Hindlimb muscle (tissue), 1 donor: ENCODE data around the gene CCDC194. TPM values are rescaled to one million over a fixed set of nuclear protein-coding genes. Genes with fewer than 3 reads are reported as not detected.

Source experiments
- DNase-seq: peaks from one replicate; pipeline ENCODE4 v3.0.0-alpha.2; 2013
- polyA plus RNA-seq: library from polyadenylated mRNA; unstranded; fragments of 120-200 nt; gene quantifications from one replicate; pipeline ENCODE4 v1.2.1, GENCODE V29; 2013; ENCODE audit not compliant: insufficient read length

Gene CCDC194
- polyA plus RNA-seq, 1 donor: not detected

DNA sequence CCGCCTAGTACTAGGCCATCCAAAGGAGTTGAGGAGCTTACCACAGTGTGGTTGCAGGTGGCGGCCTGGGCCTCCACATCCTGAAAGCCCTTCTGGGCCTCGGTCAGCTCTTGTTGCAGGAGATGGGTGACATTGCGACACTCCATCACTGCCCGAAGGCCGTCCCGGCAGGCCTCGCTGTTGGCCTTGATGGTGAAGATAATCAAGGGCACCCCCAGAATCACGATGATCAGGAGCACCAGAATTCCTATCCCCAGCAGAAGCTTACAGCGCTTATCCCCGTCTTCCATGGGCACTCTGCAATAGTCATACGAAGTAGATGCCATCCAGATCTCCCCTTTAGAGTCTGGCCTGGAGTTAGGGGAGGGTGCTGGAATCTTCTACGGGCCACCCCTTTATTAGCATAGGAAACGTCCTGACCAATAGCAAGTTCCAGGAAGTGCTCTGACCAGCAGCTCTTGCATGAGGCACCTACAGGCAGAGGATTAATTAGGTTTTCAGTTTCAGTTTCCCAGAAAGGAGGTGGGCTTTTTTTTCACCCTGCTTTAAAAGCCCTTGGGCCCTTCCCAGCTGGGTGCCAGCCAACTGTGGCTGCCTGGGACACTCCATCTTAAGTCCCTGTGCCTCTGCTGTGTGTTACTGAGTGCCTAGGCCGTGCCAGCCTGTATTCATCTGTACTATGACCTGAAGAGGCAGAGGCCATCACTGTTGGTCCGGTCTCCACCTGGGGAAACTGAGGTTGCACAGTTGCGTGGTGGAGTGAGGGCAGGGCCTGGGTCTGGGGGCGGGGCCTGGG is 11.5 kb upstream of the CCDC194 start, which contains the start of gene BST2:
Gene BST2, minus strand, starts transcription at position 381 of the 796 bp plus-strand sequence. Its CDS starts 55 bp downstream, at position 326.
- DNase-seq: no peak

DNA sequence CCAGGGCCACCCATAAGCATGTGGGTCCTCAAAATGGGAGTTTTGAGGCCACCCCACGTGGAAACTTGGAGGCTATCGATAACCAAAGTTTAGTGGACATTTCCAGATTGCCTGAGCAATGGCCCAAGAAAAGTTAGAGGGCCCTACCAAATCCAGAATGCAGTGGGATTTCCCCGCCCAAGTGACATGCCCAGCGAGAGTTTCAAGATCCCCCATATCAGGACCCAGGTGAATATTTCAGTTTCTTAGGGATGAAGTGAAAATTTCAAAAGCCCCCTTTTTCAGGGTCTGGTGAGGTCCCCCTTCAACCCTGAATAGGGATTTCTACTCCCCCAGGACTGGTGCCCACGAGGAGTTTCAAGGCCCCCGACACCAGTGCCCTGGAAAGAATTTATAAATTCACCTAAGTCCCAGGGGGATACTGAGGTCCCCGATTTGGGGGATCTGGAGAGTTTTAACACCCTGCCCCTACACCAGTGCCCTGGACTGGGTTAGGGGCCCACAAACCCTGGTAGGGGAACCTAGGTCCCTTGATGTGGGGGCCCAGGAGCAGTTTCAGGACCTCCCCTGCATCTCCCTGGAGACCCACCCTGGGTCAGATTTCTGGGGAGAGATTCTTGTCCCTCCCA is 10.7 kb upstream of the CCDC194 start:
- no peak for DNase-seq

DNA sequence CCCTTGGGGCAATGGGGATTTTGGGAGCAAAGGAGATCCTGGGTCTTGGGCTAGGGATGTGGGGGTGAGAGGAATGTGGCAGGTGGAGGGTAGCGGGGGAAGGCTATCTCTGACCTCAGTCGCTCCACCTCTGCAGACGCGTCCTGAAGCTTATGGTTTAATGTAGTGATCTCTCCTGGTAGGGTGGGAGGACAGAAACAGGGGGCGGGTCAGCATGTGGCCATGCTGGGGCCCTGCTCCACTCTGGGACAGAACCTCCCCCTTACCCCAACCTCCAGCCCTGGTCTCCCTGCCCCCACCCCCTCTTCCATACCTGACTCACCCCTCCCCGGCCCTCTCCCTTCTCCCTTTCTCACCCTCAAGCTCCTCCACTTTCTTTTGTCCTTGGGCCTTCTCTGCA is 10.0 kb upstream of the CCDC194 start:
- DNase-seq: no peak

DNA sequence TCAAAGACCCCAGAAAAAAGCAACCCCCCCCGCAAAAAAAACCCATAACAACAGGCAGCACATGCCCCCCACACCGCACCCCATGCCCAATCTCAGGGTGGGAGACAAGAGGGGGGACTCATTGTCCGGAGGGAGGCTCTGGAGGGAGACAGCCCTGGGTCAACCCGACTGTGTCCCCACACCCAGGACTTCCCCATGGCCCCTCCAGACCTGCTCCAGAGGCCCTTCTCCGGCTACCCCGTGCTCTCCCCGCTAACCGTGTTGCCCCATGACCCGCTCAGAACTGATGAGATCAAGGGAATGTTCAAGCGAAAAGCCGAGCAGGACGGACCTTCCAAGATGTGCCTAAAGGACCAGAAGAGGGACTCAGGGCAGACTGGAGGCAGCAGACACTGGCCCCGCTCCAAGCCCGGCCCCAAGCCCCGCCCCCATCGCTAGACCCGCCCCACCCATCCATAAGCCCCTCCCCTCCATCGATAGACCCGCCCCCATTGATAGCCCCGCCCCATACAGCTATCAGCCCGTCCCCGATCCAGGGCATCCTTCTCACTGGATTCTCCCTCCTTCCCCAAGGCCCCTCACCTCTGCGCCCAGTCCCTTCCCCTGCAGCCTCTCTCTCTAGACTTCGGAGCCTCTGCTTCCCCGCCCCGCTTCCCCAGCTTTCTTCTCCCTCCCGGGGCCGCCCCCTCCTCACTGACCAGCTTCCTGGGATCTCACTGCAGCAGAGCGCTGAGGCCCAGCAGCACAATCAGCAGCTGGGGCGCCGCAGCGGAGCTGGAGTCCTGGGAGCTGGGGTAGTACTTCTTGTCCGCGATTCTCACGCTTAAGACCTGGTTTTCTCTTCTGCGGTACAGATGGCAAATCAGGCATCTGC is 9.2 kb upstream of the CCDC194 start:
- DNase-seq: no peak

DNA sequence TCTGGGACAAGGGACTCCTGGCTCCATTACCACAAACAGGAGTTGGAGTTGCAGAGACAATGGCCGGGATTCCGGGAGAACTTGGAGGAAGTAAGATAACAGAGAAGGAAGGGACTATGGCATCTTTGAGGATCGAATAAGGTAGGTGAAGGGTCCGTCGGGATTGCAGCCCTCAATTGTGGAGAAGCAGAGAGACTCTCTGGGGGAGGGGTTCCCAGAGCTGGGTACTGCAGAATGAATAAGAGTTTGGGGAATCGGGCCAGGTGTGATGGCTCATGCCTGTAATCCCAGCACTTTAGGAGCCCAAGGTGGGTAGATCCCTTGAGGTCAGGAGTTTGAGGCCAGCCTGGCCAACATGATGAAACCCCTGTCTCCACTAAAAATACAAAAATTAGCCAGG is 7.6 kb upstream of the CCDC194 start:
- DNase-seq: no peak

DNA sequence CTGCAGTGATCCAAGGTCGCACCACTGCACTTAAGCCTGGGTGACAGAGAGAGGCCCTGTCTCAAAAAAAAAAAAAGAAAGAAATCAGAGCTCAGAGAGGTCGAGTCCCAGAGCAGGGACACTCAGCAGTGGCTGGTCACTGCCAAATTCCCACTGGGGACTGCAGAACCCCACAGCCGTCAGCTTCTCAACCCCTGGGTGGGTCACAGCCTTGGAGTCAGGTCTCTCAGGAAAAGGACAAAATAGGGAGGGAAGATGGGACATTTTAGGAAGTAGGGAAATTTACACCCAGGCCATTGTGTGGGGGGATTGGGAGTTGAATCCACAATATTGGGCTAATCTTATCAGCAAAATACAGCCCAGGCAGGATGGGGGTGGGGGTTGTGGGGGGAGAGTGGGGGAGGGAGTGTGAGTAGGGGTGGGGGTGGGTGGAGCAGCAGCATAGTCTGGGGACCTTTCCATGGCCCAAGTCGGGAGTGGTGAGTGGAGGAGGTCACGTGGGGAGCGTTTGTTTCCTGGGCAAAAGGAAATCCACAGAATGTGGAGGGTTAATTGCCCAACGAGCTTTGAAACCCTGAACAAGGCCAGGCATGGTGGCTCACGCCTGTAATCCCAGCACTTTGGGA is 5.0 kb upstream of the CCDC194 start:
- DNase-seq: no peak

DNA sequence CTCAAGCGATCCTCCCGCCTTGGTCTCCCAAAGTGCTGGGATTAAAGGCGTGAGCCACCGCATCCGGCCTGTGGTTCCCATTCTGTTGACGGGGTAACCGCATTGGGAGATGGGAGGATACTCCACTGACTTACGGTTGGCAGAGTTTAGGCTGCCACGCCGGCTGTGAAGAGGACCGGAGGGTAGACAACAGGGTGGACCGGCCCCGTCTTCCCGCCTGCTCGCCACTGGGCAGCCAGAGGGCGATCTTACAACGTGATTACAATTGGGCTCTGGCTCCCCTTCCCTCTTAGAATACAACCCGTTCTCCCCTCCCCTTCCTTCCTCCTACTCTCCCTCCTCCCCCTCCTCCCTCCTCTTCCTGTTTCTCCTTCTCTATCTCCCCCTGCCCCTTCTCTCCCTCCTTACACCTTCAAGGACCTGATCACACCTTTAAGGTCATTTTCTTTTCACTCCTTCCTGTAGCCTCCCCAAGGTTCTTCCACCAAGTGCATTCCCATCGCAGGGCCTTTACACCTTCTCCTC is 957 bp upstream of the CCDC194 start:
- DNase-seq: no peak

DNA sequence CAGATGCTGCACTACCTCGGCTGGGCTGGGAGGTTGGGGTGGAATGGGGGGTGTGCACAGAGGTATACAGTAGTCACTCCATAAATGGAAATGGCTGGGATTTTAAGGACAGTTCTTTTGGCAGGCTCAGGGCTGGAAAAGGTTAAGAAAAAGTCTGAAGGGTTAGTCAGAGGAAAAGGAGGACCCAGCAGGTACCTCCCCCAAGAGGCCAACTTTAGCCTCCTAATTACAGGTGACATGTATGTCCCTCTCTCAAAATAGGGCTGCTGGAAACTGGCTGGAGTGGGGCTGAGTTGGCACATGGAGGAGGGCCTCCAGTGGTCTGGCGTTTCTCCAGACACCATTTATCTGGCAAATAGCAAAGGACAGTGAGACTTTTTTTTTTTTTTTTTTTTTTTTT is 994 bp downstream of the CCDC194 start:
- DNase-seq: no peak

DNA sequence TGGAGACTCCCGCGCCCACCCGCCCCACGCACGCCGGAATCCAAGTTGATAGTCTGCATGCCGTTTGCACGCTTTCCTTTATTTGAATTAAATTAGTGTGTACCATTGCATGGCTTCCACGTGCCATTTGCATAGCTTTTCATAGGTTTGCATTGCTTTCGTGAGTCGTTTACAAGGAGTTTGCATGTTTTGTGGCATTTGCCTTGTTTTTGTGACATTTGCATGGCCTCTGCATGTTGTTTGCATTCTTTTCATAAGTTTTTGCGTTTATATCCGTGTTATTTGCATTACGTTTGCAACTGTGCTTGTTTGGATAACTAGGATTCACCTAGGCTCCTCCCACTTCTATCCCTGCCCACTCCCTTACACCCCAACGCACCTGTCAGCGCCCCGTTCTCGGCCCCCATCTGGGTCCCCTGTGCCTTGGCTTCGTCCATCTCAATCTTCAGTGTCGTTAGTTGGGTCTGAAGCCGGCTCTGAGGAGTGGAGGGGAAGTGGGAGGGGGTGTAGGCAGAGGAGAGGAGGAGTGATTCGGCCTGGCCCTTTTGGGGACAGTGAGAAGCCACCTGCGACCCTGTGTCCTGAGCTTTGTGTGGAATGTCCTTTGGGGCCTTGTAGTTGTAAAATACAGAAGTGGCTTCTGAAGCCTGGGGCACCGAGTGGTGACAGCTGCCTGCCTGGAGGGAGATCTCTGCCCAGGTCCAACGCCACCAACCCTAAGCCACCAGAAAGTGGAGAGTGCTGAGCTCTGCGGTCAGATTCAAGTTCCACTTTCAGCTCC is 2.4 kb downstream of the CCDC194 start:
- DNase-seq: no peak

DNA sequence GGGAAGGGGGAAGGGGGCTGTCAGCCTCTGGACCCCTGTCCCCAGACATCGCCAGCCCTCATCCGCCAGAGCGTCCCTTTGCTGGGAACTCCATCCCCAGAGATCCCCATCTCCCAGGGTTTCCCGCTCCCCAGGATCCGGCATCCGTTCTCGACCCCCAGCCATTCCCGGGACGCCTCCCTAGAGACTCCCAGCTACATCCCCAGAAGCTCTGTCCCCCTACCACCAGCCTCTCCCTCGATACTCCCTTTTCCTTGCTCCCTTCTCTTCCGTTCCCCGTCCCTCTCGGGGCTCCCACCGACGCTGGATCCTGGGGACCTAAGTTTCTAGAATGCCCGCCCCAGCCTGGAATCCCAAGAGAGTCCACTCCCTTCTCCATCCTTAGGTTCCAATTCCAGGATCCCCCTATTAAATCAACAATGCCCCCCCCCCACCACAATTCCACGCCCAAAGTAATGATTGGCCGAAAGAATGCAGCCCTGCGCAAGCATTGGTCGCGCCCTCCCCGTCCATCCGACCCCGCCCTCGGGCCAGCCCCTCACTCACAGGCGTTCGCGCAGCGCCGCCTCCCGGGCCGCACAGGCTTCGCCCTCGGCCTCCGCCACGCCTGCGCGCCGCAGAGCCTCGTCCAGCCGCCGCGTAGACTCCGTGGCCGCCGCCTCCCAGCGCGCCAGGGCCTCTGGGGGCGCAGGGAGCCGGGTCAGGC is 3.2 kb downstream of the CCDC194 start:
- peak; percentile 93 for DNase-seq

DNA sequence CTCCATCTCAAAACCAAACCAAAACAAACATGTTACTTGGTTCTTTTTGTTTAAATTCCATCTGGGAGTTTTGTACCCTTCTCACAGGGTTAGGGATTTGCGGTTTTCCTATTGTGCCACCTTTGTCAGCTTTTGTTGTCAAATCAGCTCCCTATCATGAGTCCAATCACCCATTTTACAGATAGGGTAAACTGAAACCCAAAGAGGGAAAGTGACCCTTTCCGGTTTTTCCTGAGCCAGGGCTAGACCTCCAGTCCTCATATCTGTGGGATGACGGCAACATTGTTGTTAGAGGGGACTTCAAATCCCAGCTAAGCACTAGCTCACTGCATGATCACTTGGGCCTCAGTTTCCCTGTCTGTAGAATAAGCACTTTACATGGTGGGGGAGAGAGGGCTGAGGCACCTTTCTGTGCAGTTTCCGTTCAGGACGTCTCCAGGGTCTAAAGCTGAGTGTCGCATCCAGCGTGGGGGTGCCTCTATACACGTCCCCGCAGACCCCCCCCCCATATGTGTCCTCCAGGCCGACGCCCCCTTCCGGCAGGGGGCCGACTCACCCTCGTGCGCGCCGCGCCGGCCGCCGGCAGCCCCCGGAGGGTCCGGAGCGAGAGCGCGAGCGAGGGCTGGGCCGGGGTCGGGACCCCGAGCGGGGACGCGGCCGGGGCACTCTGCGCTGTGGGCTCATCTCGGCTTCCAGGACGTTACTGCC is 3.9 kb downstream of the CCDC194 start:
- no peak for DNase-seq

DNA sequence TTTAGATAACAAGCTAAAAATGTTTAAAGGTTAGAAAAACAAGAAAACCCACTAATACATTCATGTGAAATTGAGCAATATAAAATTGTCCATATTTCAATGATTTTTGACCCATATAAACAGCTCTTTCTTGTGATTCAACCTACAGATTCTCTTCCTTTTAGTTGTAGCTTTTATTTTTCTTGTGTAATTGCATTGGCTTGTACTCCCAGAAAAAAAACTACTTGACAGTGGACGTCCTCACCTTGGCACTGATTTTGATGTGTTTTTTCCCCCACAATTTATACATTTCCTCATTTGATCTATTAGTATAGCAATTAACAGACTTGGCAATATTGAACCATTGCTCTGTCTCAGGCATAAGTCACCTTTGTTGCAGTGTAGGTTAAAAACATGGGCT is 4.7 kb downstream of the CCDC194 start:
- DNase-seq: no peak

DNA sequence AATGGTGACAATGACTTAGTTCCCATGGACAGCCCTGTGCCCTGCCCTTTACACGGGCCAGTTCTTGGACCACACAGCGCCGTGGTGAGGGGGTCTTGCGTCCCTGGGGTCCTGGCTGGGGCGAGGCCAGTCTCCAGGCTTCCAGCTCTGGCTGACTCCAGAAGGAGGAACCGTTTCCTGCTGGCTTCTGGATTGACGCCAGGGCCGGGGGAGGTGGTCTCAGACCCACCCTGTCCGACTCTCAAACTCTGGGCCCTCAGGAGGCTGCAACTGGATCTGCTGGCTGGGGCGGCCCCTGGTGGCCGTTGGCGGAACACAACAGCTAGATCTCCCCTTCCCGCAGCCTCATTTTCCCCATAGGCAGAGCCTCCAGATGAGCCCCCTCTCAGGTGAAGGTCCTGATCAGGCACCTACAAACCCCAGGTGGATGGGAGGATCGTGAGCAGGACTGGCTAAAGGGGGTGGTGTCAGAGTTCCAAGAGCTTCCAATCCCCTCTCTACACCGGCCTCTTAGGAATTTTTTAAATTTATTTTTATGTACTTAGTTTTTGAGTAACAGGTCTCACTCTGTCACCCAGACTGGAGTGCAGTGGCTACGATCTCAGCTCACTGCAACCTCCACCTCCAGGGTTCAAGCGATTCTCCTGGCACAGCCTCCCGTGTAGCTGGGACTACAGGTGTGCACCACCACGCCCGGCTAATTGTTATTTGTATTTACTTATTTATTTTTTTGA is 8.0 kb downstream of the CCDC194 start:
- peak; percentile 59 for DNase-seq

DNA sequence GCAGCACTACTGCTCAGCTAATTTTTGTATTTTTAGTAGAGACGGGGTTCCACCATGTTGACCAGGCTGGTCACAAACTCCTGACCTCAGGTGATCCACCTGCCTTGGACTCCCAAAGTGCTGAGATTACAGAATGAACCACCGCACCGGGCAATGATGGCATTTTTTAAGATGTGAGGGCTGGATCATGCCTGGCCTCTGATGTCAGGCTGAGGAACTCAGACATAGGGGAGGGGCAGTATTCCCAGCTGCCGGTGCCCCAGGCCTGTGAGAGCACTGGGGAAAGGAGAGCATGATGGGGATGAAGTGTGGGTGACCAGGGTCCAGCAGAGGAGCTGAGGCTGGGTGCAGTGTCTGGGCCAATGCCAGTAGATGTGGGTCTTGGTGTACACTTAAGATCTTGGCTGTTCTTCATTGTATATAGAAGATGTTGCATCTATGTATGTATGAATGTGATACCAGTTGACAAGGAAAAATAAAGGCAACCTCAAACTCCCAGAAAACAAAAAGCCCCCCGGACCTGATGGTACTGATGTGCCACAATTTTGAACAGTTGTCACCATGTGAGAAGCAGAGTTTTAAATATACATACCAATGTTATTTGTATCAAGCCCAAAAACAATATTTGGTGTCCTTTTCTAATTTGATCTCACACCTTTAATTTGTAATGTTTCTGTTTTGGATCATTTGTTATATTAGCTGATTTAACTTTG is 13.4 kb downstream of the CCDC194 start:
- DNase-seq: no peak

DNA sequence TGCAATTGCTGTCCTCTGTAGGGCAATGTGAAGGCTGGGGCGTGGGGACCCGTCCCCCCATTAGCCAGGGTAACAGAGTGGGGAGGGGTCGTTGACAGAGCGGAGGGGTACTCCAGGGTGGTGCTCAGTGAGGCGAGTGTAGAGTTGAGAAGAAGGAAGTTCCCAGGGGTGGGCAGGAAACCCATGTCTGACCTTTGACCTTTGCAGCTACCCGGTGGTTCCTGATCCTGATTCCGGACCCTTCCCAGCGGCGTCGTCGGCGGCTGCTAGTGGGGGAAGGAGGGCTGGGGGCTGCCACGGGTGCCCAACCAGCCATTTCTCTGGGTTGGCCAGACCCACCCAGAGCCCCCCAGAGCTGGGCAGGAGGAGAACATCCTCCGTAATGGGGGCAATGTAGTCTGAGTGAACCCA is 14.8 kb downstream of the CCDC194 start:
- no peak for DNase-seq

DNA sequence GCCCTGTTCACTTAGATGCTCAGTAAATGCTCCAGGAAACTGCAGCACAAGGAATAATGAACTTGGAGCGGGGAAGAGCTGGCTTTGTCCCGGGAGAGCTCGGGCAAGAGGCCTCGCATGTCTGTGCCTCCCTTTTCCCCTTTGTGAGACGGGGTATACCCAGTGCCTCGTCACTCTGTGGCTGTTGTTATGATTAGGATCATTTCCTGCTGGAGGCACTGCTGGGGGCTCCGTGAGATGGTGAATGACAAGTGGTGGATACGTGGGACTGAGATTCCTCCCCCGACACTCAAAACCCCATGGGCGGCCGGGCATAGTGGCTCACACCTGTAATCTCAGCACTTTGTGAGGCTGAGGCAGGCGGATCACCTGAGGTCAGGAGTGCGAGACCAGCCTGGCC is 15.7 kb downstream of the CCDC194 start:
- no peak for DNase-seq

DNA sequence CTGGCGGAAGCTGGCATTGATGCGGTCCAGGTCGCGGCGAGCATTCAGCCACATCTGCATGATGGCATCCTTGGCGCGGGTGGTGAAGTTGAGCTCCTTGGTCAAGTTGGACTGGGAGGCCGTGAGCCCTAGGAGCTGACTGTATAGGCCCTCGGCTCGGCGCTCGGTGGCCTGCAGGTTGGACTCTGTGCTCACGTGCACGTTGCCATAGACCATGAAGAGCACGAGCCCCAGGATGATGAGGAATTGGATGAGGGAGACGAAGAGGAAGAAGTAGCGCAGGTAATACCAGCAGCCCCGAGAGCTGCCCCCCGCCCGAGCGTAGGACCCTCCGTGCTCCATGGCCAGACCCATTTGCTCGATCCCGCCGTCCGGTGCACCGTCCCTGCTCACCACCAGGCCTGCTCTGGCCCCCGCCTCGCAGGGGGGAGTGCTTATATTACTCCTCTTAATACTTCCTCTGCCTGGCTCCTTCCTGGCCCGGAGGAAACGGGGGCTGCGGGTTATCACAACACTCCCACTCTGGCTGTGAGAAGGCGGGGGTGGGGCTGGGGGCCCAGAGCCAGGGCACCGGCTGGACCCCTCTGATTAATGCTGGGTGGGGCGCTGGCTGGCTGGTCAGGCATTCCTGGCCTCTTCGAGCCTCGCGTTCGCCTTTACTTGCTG is 16.9 kb downstream of the CCDC194 start, which contains the start of gene PLVAP:
Gene PLVAP, minus strand, starts transcription at position 408 of the 666 bp plus-strand sequence. Its CDS starts 54 bp downstream, at position 354.
- DNase-seq: no peak

DNA sequence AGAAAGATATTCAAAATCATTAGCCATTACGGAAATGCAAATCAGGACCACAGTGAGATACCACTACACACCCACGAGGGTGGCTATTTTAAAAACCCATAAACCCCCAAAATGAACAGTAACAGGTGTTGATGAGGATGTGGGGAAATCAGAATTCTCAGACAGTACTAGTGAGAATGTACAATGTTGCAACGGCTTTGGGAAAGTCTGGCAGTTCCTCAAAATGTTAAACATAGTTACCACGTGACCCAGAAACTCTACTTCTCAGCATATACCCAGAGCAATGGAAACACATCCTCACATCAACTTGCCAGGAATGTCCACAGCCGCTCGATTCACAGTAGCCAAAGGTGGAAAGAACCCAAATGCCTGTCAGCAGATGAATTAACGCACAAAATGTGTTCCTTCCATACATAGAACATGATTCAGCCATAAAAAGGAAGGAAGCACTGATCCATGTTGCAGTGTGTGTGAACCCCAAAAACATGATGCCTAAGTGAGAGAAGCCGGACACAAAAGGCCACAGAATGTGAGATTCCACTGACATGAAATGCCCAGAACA is 23.9 kb downstream of the CCDC194 start:
- no peak for DNase-seq
